H9 (cell line): ENCODE data around the gene RAD23A. TPM values are rescaled to one million over a fixed set of nuclear protein-coding genes. Genes with fewer than 3 reads are reported as not detected.

ENCODE experiments used
- DNase-seq: peaks from one replicate; pipeline ENCODE4 v3.0.0-alpha.2; 2017
- H2AFZ ChIP-seq: one replicate; pipeline ENCODE4 v1.6.1; 2013; ENCODE audit warnings: mild to moderate bottlenecking, low read length, control low read depth, moderate library complexity
- H2AK5ac ChIP-seq: 2 replicates; pipeline ENCODE4 v1.6.1; 2013; ENCODE audit warnings: low read length, control low read depth, mixed read lengths; ENCODE audit not compliant: insufficient read length
- H2BK120ac ChIP-seq: one replicate; pipeline ENCODE4 v1.6.1; 2013; ENCODE audit warnings: low read depth, mild to moderate bottlenecking, low read length, control low read depth, inconsistent platforms; ENCODE audit not compliant: poor library complexity, severe bottlenecking
- H2BK12ac ChIP-seq: 2 replicates; pipeline ENCODE4 v1.6.1; 2013; ENCODE audit warnings: low read length, control low read depth, mixed read lengths, low read depth; ENCODE audit not compliant: insufficient read length
- H2BK15ac ChIP-seq: 2 replicates; pipeline ENCODE4 v1.6.1; 2013; ENCODE audit warnings: low read depth, low read length, control low read depth
- H2BK20ac ChIP-seq: one replicate; pipeline ENCODE4 v1.6.1; 2013; ENCODE audit warnings: low read depth, mild to moderate bottlenecking, low read length, control low read depth, inconsistent platforms; ENCODE audit not compliant: poor library complexity, severe bottlenecking
- H2BK5ac ChIP-seq: 2 replicates; pipeline ENCODE4 v1.6.1; 2013; ENCODE audit warnings: low read length, control low read depth, mixed read lengths; ENCODE audit not compliant: insufficient read length
- H3K14ac ChIP-seq: 2 replicates; pipeline ENCODE4 v1.6.1; 2013; ENCODE audit warnings: low read length, control low read depth; ENCODE audit not compliant: insufficient read depth
- H3K18ac ChIP-seq: 2 replicates; pipeline ENCODE4 v1.6.1; 2013; ENCODE audit warnings: low read depth, mild to moderate bottlenecking, mixed read lengths, low read length, control low read depth; ENCODE audit not compliant: insufficient read length
- H3K23ac ChIP-seq: 2 replicates; pipeline ENCODE4 v1.6.1; 2013; ENCODE audit warnings: low read length, control low read depth, mixed read lengths, low read depth; ENCODE audit not compliant: insufficient read length
- H3K23me2 ChIP-seq: 2 replicates; pipeline ENCODE4 v1.6.1; 2013; ENCODE audit warnings: low read depth, mild to moderate bottlenecking, mixed read lengths, low read length, control low read depth; ENCODE audit not compliant: insufficient read length, poor library complexity, severe bottlenecking
- H3K27ac ChIP-seq: 2 replicates; pipeline ENCODE4 v1.5.1; 2013; ENCODE audit warnings: low read length, control low read depth, mixed read lengths, low read depth; ENCODE audit not compliant: insufficient read length
- H3K27me3 ChIP-seq: 2 replicates; pipeline ENCODE4 v1.6.1; 2013; ENCODE audit warnings: low read length, control low read depth, inconsistent platforms; ENCODE audit not compliant: insufficient read depth
- H3K4ac ChIP-seq: 2 replicates; pipeline ENCODE4 v1.6.1; 2013; ENCODE audit warnings: low read depth, mild to moderate bottlenecking, control low read depth, inconsistent platforms, low read length, moderate library complexity
- H3K4me1 ChIP-seq: 2 replicates; pipeline ENCODE4 v1.6.1; 2013; ENCODE audit warnings: low read length, control low read depth, inconsistent platforms; ENCODE audit not compliant: insufficient read depth
- H3K4me2 ChIP-seq: 2 replicates; pipeline ENCODE4 v1.6.1; 2013; ENCODE audit warnings: low read length, control low read depth, mixed read lengths; ENCODE audit not compliant: insufficient read length, insufficient read depth
- H3K56ac ChIP-seq: 2 replicates; pipeline ENCODE4 v1.6.1; 2013; ENCODE audit warnings: low read depth, mild to moderate bottlenecking, mixed read lengths, low read length, control low read depth; ENCODE audit not compliant: insufficient read length
- H3K79me1 ChIP-seq: 2 replicates; pipeline ENCODE4 v1.6.1; 2013; ENCODE audit warnings: low read depth, mild to moderate bottlenecking, moderate library complexity, low read length, control low read depth, inconsistent platforms; ENCODE audit not compliant: insufficient read depth, poor library complexity, severe bottlenecking
- H3K79me2 ChIP-seq: 2 replicates; pipeline ENCODE4 v1.6.1; 2013; ENCODE audit warnings: low read length, control low read depth, inconsistent platforms; ENCODE audit not compliant: insufficient read depth
- H3K9ac ChIP-seq: 2 replicates; pipeline ENCODE4 v1.6.1; 2013; ENCODE audit warnings: low read length, control low read depth, mixed read lengths; ENCODE audit not compliant: insufficient read length; ENCODE audit errors: extremely low read depth
- H3K9me3 ChIP-seq: one replicate; pipeline ENCODE4 v1.6.1; 2013; ENCODE audit warnings: low read depth, low read length, inconsistent platforms; ENCODE audit not compliant: control insufficient read depth
- H3T11ph ChIP-seq: one replicate; pipeline ENCODE4 v1.6.1; 2013; ENCODE audit warnings: mild to moderate bottlenecking, low read length, control low read depth, inconsistent platforms
- H4K20me1 ChIP-seq: one replicate; pipeline ENCODE4 v1.6.1; 2013; ENCODE audit not compliant: control insufficient read depth, insufficient read length, insufficient read depth
- H4K5ac ChIP-seq: 2 replicates; pipeline ENCODE4 v1.6.1; 2013; ENCODE audit warnings: low read depth, mild to moderate bottlenecking, mixed read lengths, low read length, control low read depth; ENCODE audit not compliant: insufficient read length
- H4K8ac ChIP-seq: replicated peaks from 2 replicates; pipeline ENCODE4 v1.6.1; 2013; ENCODE audit warnings: low read length, control low read depth, mixed read lengths, low read depth; ENCODE audit not compliant: insufficient read length
- H4K91ac ChIP-seq: 2 replicates; pipeline ENCODE4 v1.6.1; 2013; ENCODE audit warnings: low read depth, mild to moderate bottlenecking, moderate library complexity, mixed read lengths, low read length, control low read depth; ENCODE audit not compliant: insufficient read length
- H3K27ac Mint-ChIP-seq, 3 experiments: 2 replicates in 2 of 3; 3 replicates in 1 of 3; pipeline ENCODE4 v1.8.0; 2020 to 2021; ENCODE audit warnings: mixed read lengths in 3 of 3, mild to moderate bottlenecking in 1 of 3, moderate library complexity in 1 of 3
- H3K27me3 Mint-ChIP-seq: 2 replicates; pipeline ENCODE4 v1.8.0; 2021; ENCODE audit warnings: low read depth, mild to moderate bottlenecking, moderate library complexity, mixed read lengths
- H3K36me3 Mint-ChIP-seq, 3 experiments: 2 replicates in 2 of 3; 3 replicates in 1 of 3; pipeline ENCODE4 v1.8.0; 2020 to 2021; ENCODE audit warnings: low read depth in 3 of 3, mixed read lengths in 3 of 3; ENCODE audit not compliant: insufficient read depth in 1 of 3
- H3K4me1 Mint-ChIP-seq, 2 experiments: 2 replicates each; pipeline ENCODE4 v1.8.0; 2020; ENCODE audit warnings: mixed read lengths in 2 of 2
- H3K4me3 Mint-ChIP-seq, 2 experiments: 2 replicates in 1 of 2; 3 replicates in 1 of 2; pipeline ENCODE4 v1.8.0; 2020 to 2021; ENCODE audit warnings: mild to moderate bottlenecking in 2 of 2, mixed read lengths in 2 of 2, moderate library complexity in 1 of 2
- H3K9me3 Mint-ChIP-seq, 2 experiments: 2 replicates in 1 of 2; 3 replicates in 1 of 2; pipeline ENCODE4 v1.8.0; 2020; ENCODE audit warnings: mild to moderate bottlenecking in 2 of 2, mixed read lengths in 2 of 2, moderate library complexity in 1 of 2
- CTCF ChIP-seq: fragments of 200-600 bp; sonication (generic); conservative IDR thresholded peaks from 3 replicates; pipeline ENCODE4 v1.8.0; 2021; ENCODE audit warnings: antibody characterized with exemption, mild to moderate bottlenecking
- WGBS: extraction: QIAGEN DNeasy Blood & Tissue Kit; methylation state at CpG from one replicate; pipeline ENCODE4 v1.1.7; 2013; ENCODE audit warnings: missing lambda C conversion rate, low lambda C conversion rate, mixed read lengths; ENCODE audit not compliant: insufficient read length; ENCODE audit errors: extremely low coverage; 5-methylcytosine and 5-hydroxymethylcytosine counted together
- total RNA-seq: library from RNA; stranded (reverse); gene quantifications from 2 replicates; pipeline ENCODE4 v1.2.1, GENCODE V29; 2021

Gene RAD23A
- total RNA-seq, 1 experiment from 2014 or later, result 62.2 TPM

- no peak overlapping the region for H4K8ac ChIP-seq
- no peak overlapping the region for H4K5ac ChIP-seq
- H2BK5ac ChIP-seq, result no peak overlapping the region
- H3K4me1 Mint-ChIP-seq, result peaks cover 3 to 8% of the 10 kb centered on the region in 2 experiments
- H2AFZ ChIP-seq, result no peak overlapping the region
- H3K23ac ChIP-seq, result no peak overlapping the region
- H3K9ac ChIP-seq, result no peak overlapping the region
- H3K27ac Mint-ChIP-seq, result no peak overlapping the region
- no peak overlapping the region for H2BK15ac ChIP-seq
- peaks cover 0 to 2% (median 0%) of the 10 kb centered on the region in 3 experiments; a peak in 1 of 7 replicates for H3K36me3 Mint-ChIP-seq
- no peaks in the 10 kb centered on the region for H3K4me1 ChIP-seq
- no peak overlapping the region for H4K91ac ChIP-seq
- H2BK20ac ChIP-seq, result no peak overlapping the region
- H3K18ac ChIP-seq, result no peak overlapping the region
- no peak overlapping the region for H3T11ph ChIP-seq
- whole genome bisulfite sequencing, result no CpG with 5 or more reads among the region's 129 CpGs
- H2BK12ac ChIP-seq, result no peak overlapping the region
- peaks cover 5% of the 10 kb centered on the region for H4K20me1 ChIP-seq
- no peak overlapping the region for H2BK120ac ChIP-seq
- peak overlapping the region; percentile 38 to 78; a peak in 4 of 5 replicates for H3K4me3 Mint-ChIP-seq
- no peak overlapping the region for H3K56ac ChIP-seq
- peaks cover 57% of the 10 kb centered on the region for H3K27me3 ChIP-seq
- no peak overlapping the region for H3K4ac ChIP-seq
- no peaks in the 10 kb centered on the region for H3K9me3 ChIP-seq
- no peak overlapping the region for H3K27ac ChIP-seq
- H3K14ac ChIP-seq, result no peak overlapping the region
- H3K79me2 ChIP-seq, result no peaks in the 10 kb centered on the region
- H2AK5ac ChIP-seq, result no peak overlapping the region
- no peak for TF ChIP-seq CTCF
- H3K4me2 ChIP-seq, result no peak overlapping the region
- H3K79me1 ChIP-seq, result no peaks in the 10 kb centered on the region
- peaks cover 97% of the 10 kb centered on the region for H3K27me3 Mint-ChIP-seq
- H3K23me2 ChIP-seq, result peaks cover 4% of the 10 kb centered on the region
- no peak for DNase-seq
- peaks cover 2 to 9% of the 10 kb centered on the region in 2 experiments; a peak in 3 of 5 replicates for H3K9me3 Mint-ChIP-seq
Observed at GRCh38 chr19:12995596-12996405, 50.1 kb downstream of the RAD23A start.
